Left renal cortex interstitium (tissue), 4 donors: Measurements from ENCODE around the gene AATF. TPM values are rescaled to one million over a fixed set of nuclear protein-coding genes. Genes with fewer than 3 reads are reported as not detected.

ENCODE experiments used
- DNase-seq, 4 donors: peaks; one replicate each; pipeline ENCODE4 v3.0.0-alpha.2; 2013; ENCODE audit warnings: low read depth in 4 of 4, low spot score in 2 of 4, missing footprints in 1 of 4
- polyA plus RNA-seq, 4 donors: library from polyadenylated mRNA; unstranded; fragments of 120-200 nt; gene quantifications; one replicate each; pipeline ENCODE4 v1.2.1, GENCODE V29; 2013; ENCODE audit not compliant: insufficient read length in 4 of 4

Gene AATF
- polyA plus RNA-seq, 4 donors = 48.4 to 55.3 (median 50.4) TPM

DNA sequence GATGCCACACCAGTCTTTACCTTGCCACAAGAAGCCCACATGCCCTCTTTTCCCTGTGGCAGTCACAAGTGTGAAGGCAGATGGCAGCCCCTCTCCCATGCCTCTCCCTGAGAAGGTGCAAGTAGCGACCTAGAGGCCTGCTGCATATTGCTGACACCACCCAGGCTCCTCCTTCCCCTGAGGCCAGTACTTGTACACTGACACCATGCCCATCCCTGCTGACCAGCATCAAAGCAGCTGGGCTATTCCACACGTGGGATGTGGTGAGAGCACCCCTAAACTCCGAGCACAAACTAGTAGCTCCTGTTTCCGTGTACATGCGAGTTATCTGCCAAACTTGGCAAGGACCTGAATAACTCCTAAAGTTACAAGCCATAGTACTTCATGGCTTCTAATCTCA is 149.4 kb downstream of the AATF start:
- no peak for DNase-seq

DNA sequence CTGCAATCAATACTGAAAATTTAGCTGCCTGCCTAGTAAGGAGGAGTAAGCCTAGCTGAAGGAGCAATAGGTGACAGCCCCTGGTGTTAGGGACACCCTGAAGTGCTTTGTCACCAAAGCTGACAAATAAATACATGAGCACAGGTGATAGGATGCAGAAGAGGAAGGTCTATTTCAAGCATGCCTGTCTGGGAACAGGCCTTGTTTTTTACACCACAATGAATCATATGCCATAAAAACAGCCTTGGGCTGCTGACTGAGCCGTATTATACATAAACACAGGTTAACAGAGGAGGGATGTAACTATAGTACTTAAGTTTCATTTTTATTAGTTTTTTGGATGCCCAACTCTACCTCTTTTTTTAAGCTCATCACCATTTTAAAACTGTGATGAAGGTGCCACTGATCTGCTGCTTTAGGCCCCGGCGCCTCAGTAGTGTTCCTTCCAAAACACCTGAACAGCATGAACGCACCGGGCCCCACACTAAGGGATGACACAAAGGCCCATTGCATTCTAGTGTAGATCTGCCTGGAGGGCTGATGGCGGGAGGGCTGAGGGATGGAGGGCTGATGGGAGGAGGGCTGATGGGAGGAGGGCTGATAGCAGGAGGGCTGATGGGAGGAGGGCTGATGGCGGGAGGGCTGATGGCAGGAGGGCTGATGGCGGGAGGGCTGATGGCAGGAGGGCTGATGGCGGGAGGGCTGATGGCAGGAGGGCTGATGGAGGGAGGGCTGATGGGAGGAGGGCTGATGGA is 150.3 kb downstream of the AATF start:
- no peak for DNase-seq

DNA sequence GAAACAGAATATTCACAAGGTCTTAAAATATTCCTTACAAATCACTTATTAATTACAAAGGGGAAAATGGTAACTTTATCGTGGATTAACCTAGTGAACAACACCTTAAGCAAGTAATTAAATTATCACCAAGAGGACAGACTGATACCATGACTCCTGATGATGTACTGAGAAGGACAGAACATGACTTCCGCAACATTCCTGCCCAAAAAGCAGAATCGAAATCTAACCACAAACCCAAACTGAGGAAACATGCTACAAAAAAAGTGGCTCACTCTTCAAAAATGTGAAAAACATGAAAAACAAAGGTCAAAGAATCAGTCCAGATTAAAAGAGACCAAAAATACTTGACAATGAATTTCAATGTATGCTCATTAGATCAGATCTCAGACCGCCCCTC is 151.5 kb downstream of the AATF start:
- no peak for DNase-seq

DNA sequence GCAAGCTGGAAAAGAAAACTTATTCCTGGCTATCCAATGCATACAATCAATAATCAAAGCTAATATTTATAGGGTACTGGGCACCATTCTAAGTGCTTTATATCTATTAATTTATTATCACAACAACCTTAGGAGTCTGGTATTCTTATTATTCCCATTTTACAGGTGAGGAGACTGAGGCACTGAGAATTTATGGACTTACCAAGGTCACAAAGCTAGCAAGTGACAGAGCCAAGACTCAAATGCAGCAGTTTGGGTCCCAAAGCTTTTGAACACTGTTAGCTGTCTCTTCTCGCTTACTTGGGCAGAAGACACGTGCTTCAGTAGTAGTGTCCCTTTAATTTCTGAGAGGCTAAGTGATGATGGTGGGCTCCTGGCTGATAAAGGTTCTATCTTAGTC is 152.6 kb downstream of the AATF start:
- DNase-seq = no peak

DNA sequence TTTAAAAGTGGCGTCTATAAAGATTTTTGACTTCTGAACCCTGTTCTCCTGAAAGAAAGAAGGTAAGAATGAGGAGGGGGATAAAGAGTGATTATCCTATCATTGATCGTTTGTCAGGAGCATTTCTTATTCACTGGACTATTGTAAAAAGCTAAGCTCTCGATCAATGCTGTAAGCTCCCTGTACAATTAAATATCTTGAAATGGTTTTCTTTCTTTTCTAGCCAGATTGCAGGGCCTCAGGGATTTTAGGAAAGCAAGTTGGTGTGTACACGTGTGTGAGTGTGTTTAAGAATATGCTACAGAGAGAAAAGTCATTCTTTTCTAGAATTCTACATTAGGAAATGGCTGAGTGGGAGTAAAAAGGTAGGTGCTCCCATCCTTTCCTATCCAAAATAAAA is 154.5 kb downstream of the AATF start:
- no peak for DNase-seq

DNA sequence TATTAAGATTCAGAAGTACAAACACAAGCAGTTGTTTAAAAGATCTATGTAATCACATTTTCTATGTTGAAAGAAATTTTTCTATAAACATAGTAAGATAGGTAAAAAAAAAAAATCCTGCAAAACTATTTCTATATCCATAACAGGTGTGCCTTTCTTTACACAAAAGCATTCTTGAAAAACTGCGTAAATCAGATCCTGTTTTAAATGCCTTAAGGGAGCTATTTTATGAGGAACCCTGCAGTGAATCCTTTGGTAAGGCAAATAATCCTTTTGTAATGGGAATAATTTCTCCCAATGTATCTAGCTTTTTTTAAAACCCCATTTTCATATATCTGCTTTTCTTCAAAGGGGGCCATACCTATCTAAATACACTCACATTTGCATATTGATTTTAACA is 157.3 kb downstream of the AATF start:
- no peak for DNase-seq

Other genes with a start within 250 kb of the AATF start
- gene LHX1, start 11.5 kb upstream of the AATF start, polyA plus RNA-seq = 100 to 1,000 TPM in 2 of 4 donors, 10 to 100 TPM in 2; 68.9 to 159 (median 106) TPM